ENCODE data around the gene WDR37. TPM values are rescaled to one million over a fixed set of nuclear protein-coding genes. Genes with fewer than 3 reads are reported as not detected.

The WDR37 gene
- total and polyA plus RNA-seq, 10 of the 15 experiments (the other 5 are each of a cell fraction or from before 2014, with no cell fraction given), result 1.9 to 11.1 (median 7.1) TPM

GRCh38 chr10:1170867-1171180 lies 114.6 kb downstream of the WDR37 start:
- WGBS (ENCODE audit: insufficient coverage, insufficient replicate concordance, low lambda C conversion rate, missing lambda C conversion rate), result 54% methylated on average over 13 of the region's 13 CpGs
- intact Hi-C loops (cut with micrococcal nuclease; ENCODE audit: unreplicated experiment), result no loop called here

More at GRCh38 chr10:1170867-1171180, 114.6 kb downstream of the WDR37 start:
- DNase-seq (ENCODE audit: low read depth, low spot score) (no peak), FAIRE-seq (no peak), ATAC-seq (no peak)
- ChIA-PET CTCF (interaction anchor here (0.7 kb wide), 1 partner anchor 740 kb away, joined by 3 read pairs; no protein-coding TSS in a partner anchor), SMC1A (ENCODE audit: uncharacterized antibody, unreplicated experiment) (no interaction called here), POLR2A (no interaction called here), RAD21 (ENCODE audit: unreplicated experiment) (interaction anchor here (0.6 kb wide), 1 partner anchor 43 kb away, joined by 3 read pairs; no protein-coding TSS in a partner anchor)
- H3K36me3 ChIP-seq (ENCODE audit: control insufficient read depth in 2 of 2, insufficient read depth in 2 of 2, low read length in 1 of 2), result no peaks in the 10 kb centered on the region
- no TSS peak for BruUV-seq (replicated peaks)
- H3K27ac ChIP-seq (ENCODE audit: control insufficient read depth, insufficient read depth), result no peak overlapping the region
- no peak overlapping the region for H3K4me2 ChIP-seq (ENCODE audit: control insufficient read depth, insufficient read depth)
- no peak for TF ChIP-seq BCL11A (IDR thresholded peaks at IDR 0.05; ENCODE audit: low read depth, low read length)
- no peak for TF ChIP-seq NKRF (conservative IDR thresholded peaks at IDR 0.05)
- no peak for TF ChIP-seq YBX1 (IDR thresholded peaks at IDR 0.05)
- TF ChIP-seq IRF5 (IDR thresholded peaks at IDR 0.05; ENCODE audit: borderline replicate concordance), result no peak
- no peak for TF ChIP-seq SMAD5 (IDR thresholded peaks at IDR 0.05; ENCODE audit: low read depth)
- TF ChIP-seq CBFB (IDR thresholded peaks at IDR 0.05; ENCODE audit: low read depth), result no peak
- no peak for TF ChIP-seq BCLAF1 (IDR thresholded peaks at IDR 0.05)
- TF ChIP-seq PKNOX1 (IDR thresholded peaks at IDR 0.05), result no peak
- TF ChIP-seq RBBP5 (conservative IDR thresholded peaks at IDR 0.05), result no peak
- TF ChIP-seq STAT1 (conservative IDR thresholded peaks at IDR 0.05), result no peak
- no peak for TF ChIP-seq MYB (IDR thresholded peaks at IDR 0.05; ENCODE audit: borderline replicate concordance, low read depth, low read length)
- no peak for TF ChIP-seq CREB1 (IDR thresholded peaks at IDR 0.05; ENCODE audit: low read depth)
- TF ChIP-seq DPF2 (IDR thresholded peaks at IDR 0.05), result no peak
- no peak for TF ChIP-seq ATF7 (IDR thresholded peaks at IDR 0.05; ENCODE audit: low read depth)
- no peak for TF ChIP-seq GABPA (IDR thresholded peaks at IDR 0.05; ENCODE audit: low read depth)
- no peak for TF ChIP-seq SPI1 (IDR thresholded peaks at IDR 0.05; ENCODE audit: borderline replicate concordance, insufficient read depth, low read depth, low read length)
- TF ChIP-seq ETV6 (conservative IDR thresholded peaks at IDR 0.05 in 1 of 2, IDR thresholded peaks at IDR 0.05 in 1 of 2; ENCODE audit: borderline replicate concordance in 1 of 2, low read depth in 1 of 2), result no peak
- no peak for TF ChIP-seq FOXM1 (IDR thresholded peaks at IDR 0.05; ENCODE audit: low read depth, low read length)
- H3K9ac ChIP-seq (ENCODE audit: control insufficient read depth, insufficient read depth, low read length), result no peak overlapping the region
- no peaks in the 10 kb centered on the region for H3K4me1 ChIP-seq (ENCODE audit: control insufficient read depth, insufficient read depth, low read length)
- peaks cover 0 to 2% of the 10 kb centered on the region in 2 experiments; a peak in 2 of 4 replicates for H3K27me3 ChIP-seq (replicated peaks in 1 of 2; ENCODE audit: control insufficient read depth in 2 of 2, insufficient read depth in 2 of 2, low read length in 1 of 2)
- no peaks in the 10 kb centered on the region for H4K20me1 ChIP-seq (ENCODE audit: control insufficient read depth, insufficient read depth)
- H3K4me3 ChIP-seq, result no peak overlapping the region
- no peaks in the 10 kb centered on the region for H3K9me3 ChIP-seq (replicated peaks; ENCODE audit: control insufficient read depth, insufficient read depth, low read length)
- in situ Hi-C loops (cut with MboI), result no loop called here
- no peaks in the 10 kb centered on the region for H3K79me2 ChIP-seq (ENCODE audit: control insufficient read depth, insufficient read depth, low read length)
- no peak overlapping the region for H2AFZ ChIP-seq (ENCODE audit: control insufficient read depth, low read depth, low read length)

All from GM12878 (cell line).